Mucosa of rectum (tissue), 2 donors: ENCODE measurements around the gene PLPP3.

Experiments used
- H3K27ac ChIP-seq, 2 donors: one replicate each; pipeline ENCODE4 v1.7.0; 2013; ENCODE audit warnings: inconsistent platforms in 2 of 2, low read depth in 2 of 2, low read length in 2 of 2
- H3K27me3 ChIP-seq, 2 donors: one replicate each; pipeline ENCODE4 v1.7.0; 2013; ENCODE audit warnings: low read length in 2 of 2; ENCODE audit not compliant: control insufficient read depth in 2 of 2, insufficient read depth in 2 of 2
- H3K36me3 ChIP-seq, 2 donors: one replicate each; pipeline ENCODE4 v1.7.0; 2013; ENCODE audit warnings: low read length in 2 of 2; ENCODE audit not compliant: control insufficient read depth in 2 of 2, insufficient read depth in 2 of 2
- H3K4me1 ChIP-seq, 2 donors: one replicate each; pipeline ENCODE4 v1.7.0; 2013; ENCODE audit warnings: low read length in 2 of 2, mild to moderate bottlenecking in 1 of 2; ENCODE audit not compliant: control insufficient read depth in 2 of 2, insufficient read depth in 2 of 2
- H3K4me3 ChIP-seq, 2 donors: one replicate each; pipeline ENCODE4 v1.7.0; 2013; ENCODE audit warnings: low read length in 2 of 2
- H3K9ac ChIP-seq, 2 donors: one replicate each; pipeline ENCODE4 v1.7.0; 2013; ENCODE audit warnings: low read length in 2 of 2, low read depth in 1 of 2, mild to moderate bottlenecking in 1 of 2
- H3K9me3 ChIP-seq, 2 donors: one replicate each; pipeline ENCODE4 v1.7.0; 2013; ENCODE audit warnings: low read length in 2 of 2; ENCODE audit not compliant: control insufficient read depth in 2 of 2
- donor health status: healthy.
- donor health status: Normal muscosa, but diverticular disease.

The PLPP3 gene

GRCh38 chr1:56469640-56470371, 109.6 kb downstream of the PLPP3 start:
- Histone ChIP-seq H3K36me3 (no peaks in the 10 kb centered on the region), H3K4me1 (peaks cover 3% of the 10 kb centered on the region in 2 donors), H3K9ac (no peak overlapping the region), H3K4me3 (no peak overlapping the region), H3K9me3 (no peaks in the 10 kb centered on the region), H3K27ac (no peak overlapping the region), H3K27me3 (no peaks in the 10 kb centered on the region)

DNA sequence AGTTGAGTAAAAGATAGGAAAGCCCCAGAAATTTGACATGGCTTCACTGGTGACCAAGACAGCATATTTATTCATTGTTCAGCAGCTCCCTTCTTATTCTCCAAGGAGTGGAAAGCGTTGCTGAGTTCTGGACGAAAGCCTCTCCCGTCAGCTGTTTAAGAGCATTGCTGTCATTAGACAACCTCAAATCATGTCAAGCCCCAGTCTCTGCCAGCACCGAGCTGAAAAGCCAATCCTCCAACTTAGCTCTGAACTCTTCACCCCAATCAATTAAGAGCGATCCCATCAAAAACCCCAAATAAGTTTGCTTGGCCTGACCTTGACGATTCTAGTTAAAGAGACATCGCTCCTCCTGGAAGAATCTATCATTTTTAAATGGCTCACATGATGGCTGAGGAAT, 110.8 kb downstream of the PLPP3 start:
- H3K9me3 ChIP-seq = no peaks in the 10 kb centered on the region
- H3K27ac ChIP-seq = no peak overlapping the region
- no peaks in the 10 kb centered on the region for H3K27me3 ChIP-seq
- H3K9ac ChIP-seq = no peak overlapping the region
- no peaks in the 10 kb centered on the region for H3K36me3 ChIP-seq
- peaks cover 3% of the 10 kb centered on the region in 2 donors for H3K4me1 ChIP-seq
- no peak overlapping the region for H3K4me3 ChIP-seq

DNA sequence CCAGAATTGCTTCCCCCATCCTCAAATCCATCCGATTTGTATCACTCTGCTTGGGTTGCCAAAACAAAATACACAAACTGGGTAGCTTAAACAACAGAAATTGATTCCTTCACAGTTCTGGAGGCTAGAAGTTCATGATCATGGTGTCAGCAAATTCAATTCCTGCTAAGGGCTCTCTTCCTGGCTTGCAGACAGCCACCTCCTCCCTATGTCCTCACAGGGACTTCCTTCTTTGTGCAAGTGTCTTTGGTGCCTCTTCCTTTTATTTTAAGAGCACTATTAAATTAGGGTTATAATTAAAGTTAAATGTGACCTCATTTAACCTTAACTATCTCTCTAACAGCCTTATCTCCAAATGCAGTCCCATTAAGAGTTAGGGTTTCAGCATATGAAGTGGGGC, 112.8 kb downstream of the PLPP3 start:
- Histone ChIP-seq H3K4me3 (no peak overlapping the region), H3K36me3 (no peaks in the 10 kb centered on the region), H3K9me3 (no peaks in the 10 kb centered on the region), H3K27ac (no peak overlapping the region), H3K9ac (no peak overlapping the region), H3K4me1 (peaks cover 0 to 3% of the 10 kb centered on the region in 2 donors), H3K27me3 (no peaks in the 10 kb centered on the region)

- Histone ChIP-seq H3K4me3 (no peak overlapping the region), H3K9me3 (no peaks in the 10 kb centered on the region)
Observed at GRCh38 chr1:56464294-56464693, 115.1 kb downstream of the PLPP3 start.

DNA sequence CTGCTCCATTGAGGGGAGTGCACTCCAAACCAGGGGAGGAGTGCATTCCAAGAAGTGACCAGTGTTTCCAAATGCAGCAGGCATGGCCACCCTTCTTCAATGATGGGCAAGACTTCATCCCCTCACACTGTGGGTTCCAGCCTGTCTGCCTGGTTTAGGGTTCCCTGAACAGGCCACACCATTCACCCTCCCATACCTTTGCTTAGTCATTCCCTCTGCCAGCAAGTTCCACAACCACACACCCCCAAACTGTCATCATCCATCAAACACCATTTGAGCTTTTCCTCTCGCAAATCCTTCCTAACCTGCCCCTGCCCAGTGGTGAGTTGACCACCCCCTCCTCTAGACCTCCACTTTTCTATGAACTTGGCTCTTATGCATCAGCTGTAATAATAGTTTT, 116.0 kb downstream of the PLPP3 start:
- no peak overlapping the region for H3K9ac ChIP-seq
- no peak overlapping the region for H3K27ac ChIP-seq
- H3K4me1 ChIP-seq = no peaks in the 10 kb centered on the region
- no peaks in the 10 kb centered on the region for H3K9me3 ChIP-seq
- H3K4me3 ChIP-seq = no peak overlapping the region
- H3K27me3 ChIP-seq = no peaks in the 10 kb centered on the region
- H3K36me3 ChIP-seq = no peaks in the 10 kb centered on the region

More at GRCh38 chr1:56464294-56464693, 115.1 kb downstream of the PLPP3 start:
- no peaks in the 10 kb centered on the region for H3K27me3 ChIP-seq
- no peak overlapping the region for H3K27ac ChIP-seq
- H3K36me3 ChIP-seq = no peaks in the 10 kb centered on the region
- no peaks in the 10 kb centered on the region for H3K4me1 ChIP-seq
- no peak overlapping the region for H3K9ac ChIP-seq

- Histone ChIP-seq H3K36me3 (no peaks in the 10 kb centered on the region), H3K4me1 (no peaks in the 10 kb centered on the region), H3K27me3 (no peaks in the 10 kb centered on the region)
Observed at GRCh38 chr1:56462209-56462608, 117.2 kb downstream of the PLPP3 start.

GRCh38 chr1:56461158-56462127, 117.9 kb downstream of the PLPP3 start:
- Histone ChIP-seq H3K27me3 (no peaks in the 10 kb centered on the region), H3K27ac (no peak overlapping the region), H3K4me1 (no peaks in the 10 kb centered on the region), H3K4me3 (no peak overlapping the region), H3K36me3 (no peaks in the 10 kb centered on the region), H3K9me3 (no peaks in the 10 kb centered on the region), H3K9ac (no peak overlapping the region)

More at GRCh38 chr1:56462209-56462608, 117.2 kb downstream of the PLPP3 start:
- Histone ChIP-seq H3K27ac (no peak overlapping the region), H3K9ac (no peak overlapping the region), H3K9me3 (no peaks in the 10 kb centered on the region), H3K4me3 (no peak overlapping the region)

DNA sequence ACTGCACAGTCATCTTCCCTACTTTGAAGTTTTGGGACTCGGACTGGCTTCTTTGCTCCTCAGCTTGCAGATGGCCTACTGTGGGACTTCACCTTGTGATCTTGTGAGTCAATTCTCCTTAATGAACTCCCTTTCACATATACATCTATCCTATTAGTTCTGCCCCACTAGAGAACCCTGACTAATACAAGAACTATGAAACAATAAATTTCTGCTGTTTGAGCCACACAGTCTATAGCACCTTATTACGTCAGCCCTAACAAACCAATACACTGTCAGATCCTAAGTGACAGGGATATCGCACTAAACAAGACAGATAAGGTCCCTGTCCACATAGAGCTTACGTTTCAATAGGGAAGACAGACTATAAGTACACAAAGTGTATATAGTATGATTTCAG, 120.1 kb downstream of the PLPP3 start:
- Histone ChIP-seq H3K4me3 (no peak overlapping the region), H3K27me3 (no peaks in the 10 kb centered on the region), H3K4me1 (no peaks in the 10 kb centered on the region), H3K9ac (no peak overlapping the region), H3K27ac (no peak overlapping the region), H3K36me3 (no peaks in the 10 kb centered on the region), H3K9me3 (no peaks in the 10 kb centered on the region)

GRCh38 chr1:56457756-56458375, 121.5 kb downstream of the PLPP3 start:
- peaks cover 0 to 2% of the 10 kb centered on the region in 2 donors for H3K4me1 ChIP-seq
- no peaks in the 10 kb centered on the region for H3K27me3 ChIP-seq
- no peak overlapping the region for H3K4me3 ChIP-seq
- H3K9me3 ChIP-seq = no peaks in the 10 kb centered on the region
- no peaks in the 10 kb centered on the region for H3K36me3 ChIP-seq
- no peak overlapping the region for H3K9ac ChIP-seq
- no peak overlapping the region for H3K27ac ChIP-seq
